HG03469 (cell line): ENCODE data around the gene RFPL3.

ENCODE experiments used
- ATAC-seq: cut with Tn5 transposase; IDR thresholded peaks from one replicate; pipeline ENCODE4 v1.9.1; 2021; ENCODE audit warnings: mild to moderate bottlenecking, moderate library complexity, moderate number of reproducible peaks; ENCODE audit not compliant: unreplicated experiment

RFPL3 gene

GRCh38 chr22:32410459-32410858 lies 52.8 kb downstream of the RFPL3 start:
- ATAC-seq: no peak
